GM19467 (cell line): ENCODE results near the gene SIRPB1.
"Not testable (repeated sequence)": the region's sequence is repeated elsewhere in the genome, so short reads cannot be mapped to it uniquely, and the experiment has no call there.

Experiments used
- ATAC-seq: cut with Tn5 transposase; IDR thresholded peaks from one replicate; pipeline ENCODE4 v1.9.1; 2021; ENCODE audit warnings: mild to moderate bottlenecking, moderate library complexity; ENCODE audit not compliant: unreplicated experiment

SIRPB1 gene

DNA sequence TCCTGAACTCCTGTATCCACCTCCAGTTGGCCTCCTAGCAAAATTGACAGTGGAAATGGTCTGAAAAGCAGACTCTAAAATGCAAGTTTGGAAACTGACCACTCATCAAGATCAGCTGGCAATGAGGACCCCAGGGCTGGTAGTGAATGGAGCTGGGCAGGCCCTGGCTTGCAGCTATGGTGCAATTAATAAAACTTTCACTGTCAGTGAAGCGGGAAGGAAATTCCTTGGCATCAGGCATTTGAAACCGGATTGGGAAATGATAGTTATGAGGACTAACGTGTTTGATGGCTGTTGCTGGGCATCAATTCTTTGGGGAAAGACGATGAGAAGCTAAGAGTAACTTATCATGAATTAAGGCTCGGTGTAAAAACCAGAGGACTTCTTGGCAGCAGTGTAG, 19.1 kb downstream of the SIRPB1 start:
- no peak for ATAC-seq

DNA sequence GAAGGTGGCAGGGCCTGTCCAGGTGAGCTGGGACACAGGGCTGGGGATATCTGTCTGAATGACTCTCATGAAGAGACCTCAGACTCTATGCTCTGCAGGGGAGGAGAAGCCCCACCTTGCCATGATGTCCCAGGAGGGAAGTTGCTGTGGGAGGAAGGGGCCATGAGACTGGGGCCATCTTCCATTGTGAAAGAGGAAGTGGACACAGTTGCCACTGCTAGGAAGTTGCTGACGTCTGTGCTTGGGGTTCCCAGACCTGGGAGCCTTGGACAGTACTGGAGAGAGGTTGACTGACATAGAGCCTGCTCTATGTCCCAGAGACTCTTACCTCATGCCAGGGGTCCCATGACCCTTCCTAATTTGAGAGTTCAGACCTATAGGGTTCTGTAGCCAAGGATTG, 24.5 kb downstream of the SIRPB1 start:
- ATAC-seq, result no peak

DNA sequence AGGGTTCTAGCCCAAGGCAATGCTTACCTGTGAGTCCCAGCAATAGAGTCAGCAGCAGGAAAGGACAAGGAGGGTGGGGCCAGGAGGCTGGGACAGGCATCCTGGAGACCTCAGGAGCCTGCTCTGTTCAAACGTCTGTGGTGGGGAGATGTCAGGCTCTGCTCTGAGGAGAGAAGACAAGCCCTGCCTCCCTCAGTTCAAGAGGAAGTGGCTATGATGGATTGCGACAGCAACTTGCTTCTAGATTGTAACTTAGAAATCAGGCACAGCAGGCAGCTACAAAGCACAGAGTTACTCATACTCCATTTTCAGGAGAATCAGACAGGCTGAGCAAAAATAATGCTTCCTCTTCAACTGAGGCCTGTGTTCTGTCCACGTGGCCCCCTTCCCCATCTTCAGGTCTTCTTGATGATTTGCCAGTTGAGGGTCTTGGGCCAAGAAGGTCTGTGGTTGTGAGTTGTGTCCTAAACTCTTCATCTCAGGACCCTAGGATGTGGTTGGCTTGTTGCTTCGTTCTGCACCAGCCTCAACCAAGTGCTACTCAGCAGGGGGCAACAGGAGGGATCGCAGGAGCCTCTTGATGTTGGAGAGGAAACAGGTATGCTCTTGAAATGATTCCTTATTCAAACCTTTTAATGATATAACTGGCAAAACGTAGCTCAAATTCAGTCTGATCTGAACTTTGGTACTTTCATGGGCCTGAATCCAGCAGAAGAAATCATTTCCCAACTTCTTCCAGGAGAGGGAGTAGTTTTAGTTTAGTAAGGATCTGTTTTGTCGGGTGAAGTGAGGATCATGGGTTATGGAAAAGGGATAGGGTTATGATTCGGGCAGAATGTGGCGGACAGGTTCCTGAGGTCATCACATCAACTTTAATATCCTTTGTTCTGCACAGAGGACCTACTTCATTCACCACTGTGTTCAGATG, 31.0 kb downstream of the SIRPB1 start:
- ATAC-seq, result no peak

DNA sequence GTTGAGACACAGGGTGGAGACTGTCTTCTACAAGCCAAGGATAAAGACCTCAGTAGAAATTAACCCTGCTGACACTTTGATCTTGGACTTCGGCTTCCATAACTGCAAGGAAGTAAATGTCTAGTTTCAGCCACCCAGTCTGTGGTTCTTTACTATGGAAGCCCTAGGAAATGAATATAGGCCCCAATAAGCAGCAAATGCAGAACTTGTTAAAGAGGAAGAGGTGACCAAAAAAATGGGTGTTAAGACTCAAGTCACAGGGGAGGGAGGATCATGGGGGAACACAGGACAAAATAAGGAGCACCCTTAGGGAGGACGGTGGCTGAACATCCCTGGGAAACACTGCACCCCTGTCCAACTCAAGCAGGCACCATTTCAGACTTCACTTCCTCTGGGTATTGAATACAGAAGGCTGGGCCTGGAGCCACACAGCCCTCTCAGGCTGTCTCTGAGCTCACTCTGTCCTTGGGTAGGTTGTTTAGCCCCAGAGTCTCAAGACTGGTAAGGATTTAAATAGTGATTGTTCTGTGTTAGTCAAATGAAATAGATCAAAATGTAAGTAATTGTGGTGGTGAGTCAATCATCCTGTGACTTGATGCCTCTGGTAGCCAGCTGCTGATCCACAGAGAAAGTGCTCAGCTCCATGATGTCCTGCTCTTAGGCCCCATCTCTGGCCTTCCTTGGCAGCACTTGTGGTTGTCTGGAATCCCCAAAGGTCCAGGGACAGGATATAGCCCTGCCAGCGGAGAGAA, 31.9 kb downstream of the SIRPB1 start:
- ATAC-seq, result no peak

DNA sequence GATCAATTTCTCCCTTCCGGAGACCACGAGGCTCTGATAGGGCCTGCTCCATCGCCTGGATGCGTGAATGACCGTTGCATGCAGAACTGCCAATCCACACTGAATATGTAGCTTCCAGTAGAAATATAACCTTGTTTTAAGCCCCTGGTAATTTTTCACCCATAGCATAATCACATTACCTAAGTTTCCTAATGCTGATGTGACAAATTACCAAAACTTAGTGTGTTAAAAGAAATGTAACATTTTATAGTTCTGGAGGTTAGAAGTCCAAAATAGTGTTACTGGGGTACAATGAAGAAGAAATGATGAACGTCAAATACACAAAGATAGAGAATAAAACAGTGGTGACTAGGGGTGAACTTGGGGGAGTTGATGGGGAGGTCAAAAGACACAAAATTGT, 40.3 kb downstream of the SIRPB1 start:
- ATAC-seq, result no peak

DNA sequence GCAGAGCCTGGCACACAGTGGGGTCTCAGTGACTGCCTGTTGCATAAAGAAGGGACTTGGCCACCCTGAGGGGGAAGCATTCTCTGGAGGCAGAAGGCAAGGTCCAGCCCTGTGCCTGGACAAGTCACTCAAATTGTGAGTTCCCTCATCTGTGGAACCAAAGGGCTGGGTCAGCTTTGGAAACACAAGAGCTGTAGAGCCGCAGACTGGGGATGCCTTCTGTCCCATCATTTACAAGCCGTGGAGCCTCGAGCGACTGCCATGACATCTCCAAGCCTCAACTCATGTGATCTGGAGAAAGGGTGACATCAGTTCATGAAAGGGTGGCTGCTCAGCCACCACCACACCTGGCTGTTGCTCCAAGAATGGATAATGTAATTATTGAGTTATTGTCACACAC, 41.9 kb downstream of the SIRPB1 start:
- ATAC-seq, result no peak

DNA sequence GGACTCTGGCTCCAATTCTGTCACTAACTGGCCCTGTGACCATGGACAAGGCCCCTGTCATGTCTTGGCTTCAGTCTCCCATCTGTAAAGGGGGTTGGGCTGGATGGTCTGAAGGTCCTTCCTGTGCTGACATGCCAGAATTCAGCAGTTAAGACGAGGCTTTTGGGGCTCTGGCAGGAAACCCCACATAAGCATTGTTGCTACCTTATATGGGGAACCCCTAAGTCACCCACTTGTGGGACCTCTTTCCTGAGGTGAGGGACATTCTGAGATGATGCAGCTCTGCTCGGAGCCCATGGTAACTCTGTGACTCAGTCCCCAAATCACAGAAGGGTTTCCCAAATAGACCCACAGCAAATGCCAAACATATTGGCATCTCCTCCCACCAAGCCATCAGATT, 42.5 kb downstream of the SIRPB1 start:
- not testable (repeated sequence) for ATAC-seq

DNA sequence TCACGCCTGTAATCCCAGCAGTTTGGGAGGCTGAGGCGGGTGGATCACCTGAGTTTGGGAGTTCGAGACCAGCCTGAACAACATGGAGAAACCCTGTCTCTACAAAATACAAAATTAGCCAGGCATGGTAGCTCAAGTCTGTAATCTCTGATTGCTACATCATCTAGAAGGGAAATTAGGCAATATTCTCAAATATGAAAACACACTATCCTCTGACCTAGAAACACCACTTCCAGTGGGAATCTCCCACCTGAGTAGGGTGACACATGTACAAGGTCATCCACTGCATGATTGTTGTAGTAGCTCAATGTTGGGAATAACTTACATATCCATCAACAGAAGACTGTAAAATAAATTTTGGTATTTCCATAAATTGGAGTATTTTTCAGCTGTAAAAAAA, 43.2 kb downstream of the SIRPB1 start:
- no peak for ATAC-seq

DNA sequence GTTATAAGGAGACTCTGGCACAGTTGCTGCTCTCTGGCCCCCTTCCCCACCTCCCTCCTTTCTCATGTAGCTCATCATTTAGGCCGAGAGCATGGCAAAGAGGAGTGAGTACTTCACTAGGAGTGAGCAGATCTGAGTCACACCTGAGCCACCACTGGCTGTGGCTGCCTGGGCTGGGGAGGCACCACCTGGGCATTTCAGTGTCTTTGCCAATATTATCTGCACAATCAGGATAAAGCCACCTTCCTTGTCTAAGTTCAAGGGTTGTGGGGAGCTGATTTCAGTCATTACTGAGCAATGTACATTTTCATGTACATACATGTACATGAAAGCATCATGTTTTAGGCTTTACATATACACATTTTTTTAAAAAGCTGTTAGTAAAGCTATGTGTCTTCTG, 43.8 kb downstream of the SIRPB1 start:
- not testable (repeated sequence) for ATAC-seq

DNA sequence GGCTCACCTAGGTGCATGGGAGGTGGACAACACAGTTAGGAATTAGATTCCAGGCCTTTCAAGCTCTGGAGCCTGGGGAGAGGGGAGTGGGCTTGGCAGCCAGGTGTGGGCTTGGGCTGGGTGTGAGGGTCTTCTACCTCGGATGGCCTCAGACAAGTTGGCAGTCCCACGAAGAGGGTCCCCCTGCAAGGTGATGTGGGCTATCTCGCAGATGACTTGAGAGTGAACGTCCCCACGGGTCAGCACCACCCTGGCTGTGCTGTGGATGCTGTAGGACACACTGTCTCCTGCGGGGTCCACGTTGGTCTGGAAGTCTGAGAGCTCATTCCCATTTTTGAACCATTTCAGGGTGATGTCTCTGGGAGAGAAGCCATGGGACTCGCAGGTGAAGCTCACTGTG, 48.2 kb downstream of the SIRPB1 start:
- not testable (repeated sequence) for ATAC-seq
